SU-DHL-6 (cell line): ENCODE data around the gene KSR2.

Source experiments
- EZH2phosphoT487 ChIP-seq: fragments of 200-600 bp; sonication (generic), shearing (Covaris generic); conservative IDR thresholded peaks from 2 replicates; pipeline ENCODE4 v1.6.1; 2018; ENCODE audit warnings: mild to moderate bottlenecking, antibody characterized with exemption, low read length, moderate library complexity, mixed read lengths
- TF ChIP-seq, protein P1 (sequence below): fragments of 200-600 bp; sonication (generic); IDR thresholded peaks from one replicate; pipeline ENCODE4 v1.5.1; 2017; ENCODE audit warnings: antibody characterized with exemption, mild to moderate bottlenecking, low read length, moderate library complexity; ENCODE audit not compliant: insufficient read depth, poor library complexity, severe bottlenecking

DNA sequence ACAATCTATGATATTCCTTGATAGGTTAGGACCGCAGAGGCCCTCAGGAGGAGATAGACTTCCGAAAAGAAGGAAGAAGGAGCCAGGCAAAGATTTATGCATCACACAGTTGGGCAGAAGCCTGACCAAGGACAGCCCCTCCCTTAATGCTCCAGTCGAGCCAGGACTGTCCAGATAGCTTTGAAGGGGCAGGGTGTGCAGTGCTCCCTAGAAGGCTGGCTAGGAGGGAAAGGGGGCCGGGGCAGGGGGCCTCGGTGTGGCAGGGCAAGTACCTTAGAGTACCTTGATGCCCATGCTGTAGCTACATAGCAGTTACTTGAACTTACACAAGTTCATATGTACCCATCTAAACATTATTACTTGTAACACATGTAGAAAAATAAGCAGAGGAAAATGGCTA lies 512.7 kb downstream of the KSR2 start:
- TF ChIP-seq, protein P1, sequence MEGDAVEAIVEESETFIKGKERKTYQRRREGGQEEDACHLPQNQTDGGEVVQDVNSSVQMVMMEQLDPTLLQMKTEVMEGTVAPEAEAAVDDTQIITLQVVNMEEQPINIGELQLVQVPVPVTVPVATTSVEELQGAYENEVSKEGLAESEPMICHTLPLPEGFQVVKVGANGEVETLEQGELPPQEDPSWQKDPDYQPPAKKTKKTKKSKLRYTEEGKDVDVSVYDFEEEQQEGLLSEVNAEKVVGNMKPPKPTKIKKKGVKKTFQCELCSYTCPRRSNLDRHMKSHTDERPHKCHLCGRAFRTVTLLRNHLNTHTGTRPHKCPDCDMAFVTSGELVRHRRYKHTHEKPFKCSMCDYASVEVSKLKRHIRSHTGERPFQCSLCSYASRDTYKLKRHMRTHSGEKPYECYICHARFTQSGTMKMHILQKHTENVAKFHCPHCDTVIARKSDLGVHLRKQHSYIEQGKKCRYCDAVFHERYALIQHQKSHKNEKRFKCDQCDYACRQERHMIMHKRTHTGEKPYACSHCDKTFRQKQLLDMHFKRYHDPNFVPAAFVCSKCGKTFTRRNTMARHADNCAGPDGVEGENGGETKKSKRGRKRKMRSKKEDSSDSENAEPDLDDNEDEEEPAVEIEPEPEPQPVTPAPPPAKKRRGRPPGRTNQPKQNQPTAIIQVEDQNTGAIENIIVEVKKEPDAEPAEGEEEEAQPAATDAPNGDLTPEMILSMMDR: no peak
- no peak for TF ChIP-seq EZH2phosphoT487
